Stimulated activated CD8-positive, alpha-beta memory T cell treated with anti-CD3 and anti-CD28 coated beads, Interleukin-15, amount 100 ng/mL, for 48 hours (primary cell): ENCODE measurements around the gene DLG2.
"Not testable (repeated sequence)": the region's sequence is repeated elsewhere in the genome, so short reads cannot be mapped to it uniquely, and the experiment has no call there.

Source experiments
- DNase-seq, 2 donors: peaks; one replicate each; pipeline ENCODE4 v3.0.0-alpha.2; 2020; ENCODE audit warnings: low read depth in 2 of 2

DLG2 gene

GRCh38 chr11:85028329-85029101 lies 598.6 kb downstream of the DLG2 start:
- DNase-seq = no peak

GRCh38 chr11:85027346-85027745 lies 599.8 kb downstream of the DLG2 start:
- DNase-seq = no peak

- no peak for DNase-seq
These were observed 606.1 kb downstream of the DLG2 start for GRCh38 chr11:85021058-85021457.

GRCh38 chr11:84993386-84993785 lies 633.8 kb downstream of the DLG2 start:
- no peak for DNase-seq

- DNase-seq = no peak
These were observed 637.0 kb downstream of the DLG2 start for GRCh38 chr11:84990141-84990540.

GRCh38 chr11:84987686-84988187 lies 639.4 kb downstream of the DLG2 start:
- not testable (repeated sequence) for DNase-seq

- no peak for DNase-seq
These were observed 645.8 kb downstream of the DLG2 start for GRCh38 chr11:84981301-84981700.

GRCh38 chr11:84969103-84969502 lies 658.0 kb downstream of the DLG2 start:
- DNase-seq = no peak

- DNase-seq = no peak
These were observed 661.7 kb downstream of the DLG2 start for GRCh38 chr11:84965484-84965883.

GRCh38 chr11:84963240-84963639 lies 663.9 kb downstream of the DLG2 start:
- DNase-seq = no peak

- no peak for DNase-seq
These were observed 665.1 kb downstream of the DLG2 start for GRCh38 chr11:84962018-84962417.

GRCh38 chr11:84958295-84958694 lies 668.8 kb downstream of the DLG2 start:
- no peak for DNase-seq

- DNase-seq = no peak
These were observed 676.4 kb downstream of the DLG2 start for GRCh38 chr11:84950569-84951270.

GRCh38 chr11:84947970-84948580 lies 679.1 kb downstream of the DLG2 start:
- no peak for DNase-seq

- DNase-seq = no peak
These were observed 680.1 kb downstream of the DLG2 start for GRCh38 chr11:84947070-84947469.

GRCh38 chr11:84930863-84931262 lies 696.3 kb downstream of the DLG2 start:
- DNase-seq = no peak

GRCh38 chr11:84929738-84930137 lies 697.4 kb downstream of the DLG2 start:
- DNase-seq = no peak

- DNase-seq = no peak
These were observed 702.9 kb downstream of the DLG2 start for GRCh38 chr11:84924154-84924692.

GRCh38 chr11:84923489-84923888 lies 703.7 kb downstream of the DLG2 start:
- no peak for DNase-seq

GRCh38 chr11:84922836-84923235 lies 704.3 kb downstream of the DLG2 start:
- no peak for DNase-seq

- DNase-seq = no peak
These were observed 704.8 kb downstream of the DLG2 start for GRCh38 chr11:84922212-84922805.

GRCh38 chr11:84914511-84914910 lies 712.6 kb downstream of the DLG2 start:
- no peak for DNase-seq
